Stimulated activated naive CD4-positive, alpha-beta T cell (primary cell): ENCODE measurements around the gene PET100.

ENCODE experiments used
- DNase-seq, 6 experiments: peaks; one replicate each; lab custom pipeline; 2025; lab: John Stamatoyannopoulos, UW

PET100 gene

GRCh38 chr19:7633698-7634097 lies 4.1 kb downstream of the PET100 start, which contains the start of gene PCP2:
Gene PCP2 (minus strand): TSS chr19:7633719. CDS start chr19:7633457, 262 bp downstream.
- no peak for DNase-seq

GRCh38 chr19:7635670-7636069 lies 6.1 kb downstream of the PET100 start:
- DNase-seq = no peak

- no peak for DNase-seq
These were observed 6.7 kb downstream of the PET100 start for GRCh38 chr19:7636317-7636690.

GRCh38 chr19:7636691-7637373 lies 7.2 kb downstream of the PET100 start, which contains the start of gene STXBP2:
Gene STXBP2 (plus strand): TSS chr19:7637110. CDS start chr19:7637150, 40 bp downstream.
- DNase-seq = peak; percentile 89 to 95 (median 94)

- peak in 3 of 6 experiments; percentile 39 to 45 (median 44) for DNase-seq
These were observed 8.0 kb downstream of the PET100 start for GRCh38 chr19:7637374-7638256.

- no peak for DNase-seq
These were observed 9.3 kb downstream of the PET100 start for GRCh38 chr19:7638802-7639465.

GRCh38 chr19:7639863-7640348 lies 10.3 kb downstream of the PET100 start:
- DNase-seq = no peak

GRCh38 chr19:7640803-7641202 lies 11.2 kb downstream of the PET100 start:
- DNase-seq = no peak

- DNase-seq = no peak
These were observed 12.0 kb downstream of the PET100 start for GRCh38 chr19:7641290-7642276.

- DNase-seq = no peak
These were observed 12.9 kb downstream of the PET100 start for GRCh38 chr19:7642295-7643030.

GRCh38 chr19:7643031-7643415 lies 13.4 kb downstream of the PET100 start:
- DNase-seq = no peak

GRCh38 chr19:7643629-7644549 lies 14.3 kb downstream of the PET100 start:
- DNase-seq = peak in 2 of 6 experiments; percentile 33 to 36

- no peak for DNase-seq
These were observed 14.9 kb downstream of the PET100 start for GRCh38 chr19:7644550-7644877.

- no peak for DNase-seq
These were observed 15.6 kb downstream of the PET100 start for GRCh38 chr19:7645163-7645562.

- DNase-seq = no peak
These were observed 16.2 kb downstream of the PET100 start for GRCh38 chr19:7645656-7646425.

GRCh38 chr19:7646426-7646700 lies 16.8 kb downstream of the PET100 start:
- no peak for DNase-seq

GRCh38 chr19:7647156-7647555 lies 17.6 kb downstream of the PET100 start:
- DNase-seq = no peak

- DNase-seq = no peak
These were observed 18.8 kb downstream of the PET100 start for GRCh38 chr19:7648265-7649014.
